ENCODE data around the gene ATAD3B. TPM values are rescaled to one million over a fixed set of nuclear protein-coding genes. Genes with fewer than 3 reads are reported as not detected.

Gene ATAD3B
- total RNA-seq, 1 experiment from 2014 or later = 104 TPM

DNA sequence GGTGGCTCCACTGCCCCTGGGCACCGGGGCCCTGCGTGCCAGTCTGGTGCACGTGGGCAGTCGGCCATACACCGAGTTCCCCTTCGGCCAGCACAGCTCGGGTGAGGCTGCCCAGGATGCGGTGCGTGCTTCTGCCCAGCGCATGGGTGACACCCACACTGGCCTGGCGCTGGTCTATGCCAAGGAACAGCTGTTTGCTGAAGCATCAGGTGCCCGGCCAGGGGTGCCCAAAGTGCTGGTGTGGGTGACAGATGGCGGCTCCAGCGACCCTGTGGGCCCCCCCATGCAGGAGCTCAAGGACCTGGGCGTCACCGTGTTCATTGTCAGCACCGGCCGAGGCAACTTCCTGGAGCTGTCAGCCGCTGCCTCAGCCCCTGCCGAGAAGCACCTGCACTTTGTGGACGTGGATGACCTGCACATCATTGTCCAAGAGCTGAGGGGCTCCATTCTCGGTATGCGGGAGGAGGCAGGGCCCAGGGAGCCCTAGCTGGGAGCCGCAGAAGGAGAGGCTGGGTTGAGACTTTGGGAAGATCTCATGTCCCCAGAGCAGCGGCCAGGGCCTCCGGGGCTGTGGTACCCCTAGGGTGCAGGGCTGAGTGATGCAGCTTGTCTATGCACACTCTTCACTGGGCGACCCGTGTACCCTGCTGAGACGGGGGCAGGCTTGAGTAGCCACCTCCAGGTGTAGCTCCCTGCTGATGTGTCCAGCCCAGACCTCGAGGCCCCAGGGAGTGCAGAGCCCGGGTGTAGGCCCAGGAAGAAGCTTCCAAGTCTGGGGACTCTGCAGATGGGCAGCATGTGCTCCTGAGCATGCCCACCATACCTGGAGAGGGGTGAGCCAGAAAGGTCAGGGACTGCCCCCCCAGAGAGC, 34.3 kb upstream of the ATAD3B start:
- Histone ChIP-seq H3K9me3 (ENCODE audit: control insufficient read depth, insufficient read depth, low read depth, low read length) (no peaks in the 10 kb centered on the region), H3K27ac (ENCODE audit: low read length) (peak overlapping the region; percentile 94), H3K27me3 (ENCODE audit: control insufficient read depth, insufficient read depth, low read length) (no peaks in the 10 kb centered on the region), H3K4me3 (ENCODE audit: low read depth in 2 of 2, low read length in 2 of 2) (peak overlapping the region; percentile 76 to 87), H3K4me1 (ENCODE audit: control insufficient read depth, insufficient read depth, low read length) (peaks cover 65% of the 10 kb centered on the region), H3K36me3 (ENCODE audit: control insufficient read depth, insufficient read depth, low read length) (peaks cover 2% of the 10 kb centered on the region; the same call in 1 of the 2 replicates)
- ATAC-seq (no peak), DNase-seq (ENCODE audit: low read depth, low spot score) (no peak)
- intact Hi-C loops (cut with micrococcal nuclease; ENCODE audit: unreplicated experiment) = loop anchor here (5.0 kb wide), 1 partner anchor 35 kb away; no protein-coding TSS in a partner anchor
- BruUV-seq (replicated peaks) = no TSS peak
- in situ Hi-C loops (cut with HindIII; ENCODE audit: low pct_unique_long_range_greater_than_20kb, low sequenced_read_pairs) = no loop called here
- CTCF ChIA-PET = interaction anchor here (0.6 kb wide), 1 partner anchor 11 kb away, joined by 3 read pairs; no protein-coding TSS in a partner anchor
- POLR2A ChIA-PET = interaction anchor here (0.5 kb wide), 1 partner anchor 11 kb away, joined by 4 read pairs; no protein-coding TSS in a partner anchor
- TF ChIP-seq, protein P1, sequence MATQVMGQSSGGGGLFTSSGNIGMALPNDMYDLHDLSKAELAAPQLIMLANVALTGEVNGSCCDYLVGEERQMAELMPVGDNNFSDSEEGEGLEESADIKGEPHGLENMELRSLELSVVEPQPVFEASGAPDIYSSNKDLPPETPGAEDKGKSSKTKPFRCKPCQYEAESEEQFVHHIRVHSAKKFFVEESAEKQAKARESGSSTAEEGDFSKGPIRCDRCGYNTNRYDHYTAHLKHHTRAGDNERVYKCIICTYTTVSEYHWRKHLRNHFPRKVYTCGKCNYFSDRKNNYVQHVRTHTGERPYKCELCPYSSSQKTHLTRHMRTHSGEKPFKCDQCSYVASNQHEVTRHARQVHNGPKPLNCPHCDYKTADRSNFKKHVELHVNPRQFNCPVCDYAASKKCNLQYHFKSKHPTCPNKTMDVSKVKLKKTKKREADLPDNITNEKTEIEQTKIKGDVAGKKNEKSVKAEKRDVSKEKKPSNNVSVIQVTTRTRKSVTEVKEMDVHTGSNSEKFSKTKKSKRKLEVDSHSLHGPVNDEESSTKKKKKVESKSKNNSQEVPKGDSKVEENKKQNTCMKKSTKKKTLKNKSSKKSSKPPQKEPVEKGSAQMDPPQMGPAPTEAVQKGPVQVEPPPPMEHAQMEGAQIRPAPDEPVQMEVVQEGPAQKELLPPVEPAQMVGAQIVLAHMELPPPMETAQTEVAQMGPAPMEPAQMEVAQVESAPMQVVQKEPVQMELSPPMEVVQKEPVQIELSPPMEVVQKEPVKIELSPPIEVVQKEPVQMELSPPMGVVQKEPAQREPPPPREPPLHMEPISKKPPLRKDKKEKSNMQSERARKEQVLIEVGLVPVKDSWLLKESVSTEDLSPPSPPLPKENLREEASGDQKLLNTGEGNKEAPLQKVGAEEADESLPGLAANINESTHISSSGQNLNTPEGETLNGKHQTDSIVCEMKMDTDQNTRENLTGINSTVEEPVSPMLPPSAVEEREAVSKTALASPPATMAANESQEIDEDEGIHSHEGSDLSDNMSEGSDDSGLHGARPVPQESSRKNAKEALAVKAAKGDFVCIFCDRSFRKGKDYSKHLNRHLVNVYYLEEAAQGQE (IDR thresholded peaks at IDR 0.05; ENCODE audit: insufficient read depth in 1 of 2, low read depth in 2 of 2, low read length in 1 of 2) = no peak
- TF ChIP-seq SIN3A (IDR thresholded peaks at IDR 0.05; ENCODE audit: borderline replicate concordance, insufficient read depth, low read depth, low read length) = 0 out of 2 replicates have a peak, but pooled peaks have one; percentile 15

DNA sequence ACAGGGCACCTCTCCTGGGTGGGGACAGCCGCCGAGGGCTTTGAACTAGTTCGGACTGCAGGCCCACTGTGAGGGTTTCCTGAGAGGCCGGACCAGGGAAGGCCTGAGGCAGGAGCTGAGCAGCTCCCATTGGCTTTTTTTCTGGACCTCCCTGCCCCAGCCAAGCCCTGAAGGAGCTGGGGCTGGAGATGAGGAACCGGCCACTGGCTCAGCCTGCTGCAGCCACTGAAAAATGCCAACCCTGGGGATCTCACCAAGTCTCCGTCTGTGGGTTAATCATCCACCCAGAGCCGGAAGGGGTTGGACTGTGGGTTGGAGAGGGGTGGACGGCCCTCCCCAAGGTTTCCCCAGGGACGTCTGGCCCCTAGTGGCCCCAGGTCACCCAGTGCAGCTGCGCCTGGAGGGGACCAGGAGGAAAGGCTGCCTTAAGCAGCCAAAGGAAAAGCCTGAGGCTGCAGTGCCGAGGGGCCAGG, 33.6 kb upstream of the ATAD3B start:
- Histone ChIP-seq H3K36me3 (ENCODE audit: control insufficient read depth, insufficient read depth, low read length) (peaks cover 2% of the 10 kb centered on the region; the same call in 1 of the 2 replicates), H3K4me1 (ENCODE audit: control insufficient read depth, insufficient read depth, low read length) (peaks cover 59% of the 10 kb centered on the region), H3K27me3 (ENCODE audit: control insufficient read depth, insufficient read depth, low read length) (no peaks in the 10 kb centered on the region), H3K4me3 (ENCODE audit: low read depth in 2 of 2, low read length in 2 of 2) (peak overlapping the region; percentile 76 to 87), H3K27ac (ENCODE audit: low read length) (peak overlapping the region; percentile 94), H3K9me3 (ENCODE audit: control insufficient read depth, insufficient read depth, low read depth, low read length) (no peaks in the 10 kb centered on the region)
- in situ Hi-C loops (cut with HindIII; ENCODE audit: low pct_unique_long_range_greater_than_20kb, low sequenced_read_pairs) (no loop called here), intact Hi-C loops (cut with micrococcal nuclease; ENCODE audit: unreplicated experiment) (loop anchor here (5.0 kb wide), 1 partner anchor 36 kb away; no protein-coding TSS in a partner anchor)
- CTCF ChIA-PET = interaction anchor here (0.6 kb wide), 1 partner anchor 11 kb away, joined by 3 read pairs; no protein-coding TSS in a partner anchor
- TF ChIP-seq, protein P2, sequence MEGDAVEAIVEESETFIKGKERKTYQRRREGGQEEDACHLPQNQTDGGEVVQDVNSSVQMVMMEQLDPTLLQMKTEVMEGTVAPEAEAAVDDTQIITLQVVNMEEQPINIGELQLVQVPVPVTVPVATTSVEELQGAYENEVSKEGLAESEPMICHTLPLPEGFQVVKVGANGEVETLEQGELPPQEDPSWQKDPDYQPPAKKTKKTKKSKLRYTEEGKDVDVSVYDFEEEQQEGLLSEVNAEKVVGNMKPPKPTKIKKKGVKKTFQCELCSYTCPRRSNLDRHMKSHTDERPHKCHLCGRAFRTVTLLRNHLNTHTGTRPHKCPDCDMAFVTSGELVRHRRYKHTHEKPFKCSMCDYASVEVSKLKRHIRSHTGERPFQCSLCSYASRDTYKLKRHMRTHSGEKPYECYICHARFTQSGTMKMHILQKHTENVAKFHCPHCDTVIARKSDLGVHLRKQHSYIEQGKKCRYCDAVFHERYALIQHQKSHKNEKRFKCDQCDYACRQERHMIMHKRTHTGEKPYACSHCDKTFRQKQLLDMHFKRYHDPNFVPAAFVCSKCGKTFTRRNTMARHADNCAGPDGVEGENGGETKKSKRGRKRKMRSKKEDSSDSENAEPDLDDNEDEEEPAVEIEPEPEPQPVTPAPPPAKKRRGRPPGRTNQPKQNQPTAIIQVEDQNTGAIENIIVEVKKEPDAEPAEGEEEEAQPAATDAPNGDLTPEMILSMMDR (IDR thresholded peaks at IDR 0.05) = no peak
- no peak for ATAC-seq
- POLR2A ChIA-PET = no interaction called here
- BruUV-seq (replicated peaks) = no TSS peak
- no peak for DNase-seq (ENCODE audit: low read depth, low spot score)

Measured in Panc1 (cell line).